ENCODE measurements around the gene RNASE13. TPM values are rescaled to one million over a fixed set of nuclear protein-coding genes. Genes with fewer than 3 reads are reported as not detected.
A peak's percentile ranks its signal among the peaks of the same experiment; 100 is the strongest.
"Not testable (repeated sequence)": the region's sequence is repeated elsewhere in the genome, so short reads cannot be mapped to it uniquely, and the experiment has no call there.

Gene RNASE13
- total RNA-seq, 4 donors from 2014 or later = 0.29 TPM; not detected in 3

DNA sequence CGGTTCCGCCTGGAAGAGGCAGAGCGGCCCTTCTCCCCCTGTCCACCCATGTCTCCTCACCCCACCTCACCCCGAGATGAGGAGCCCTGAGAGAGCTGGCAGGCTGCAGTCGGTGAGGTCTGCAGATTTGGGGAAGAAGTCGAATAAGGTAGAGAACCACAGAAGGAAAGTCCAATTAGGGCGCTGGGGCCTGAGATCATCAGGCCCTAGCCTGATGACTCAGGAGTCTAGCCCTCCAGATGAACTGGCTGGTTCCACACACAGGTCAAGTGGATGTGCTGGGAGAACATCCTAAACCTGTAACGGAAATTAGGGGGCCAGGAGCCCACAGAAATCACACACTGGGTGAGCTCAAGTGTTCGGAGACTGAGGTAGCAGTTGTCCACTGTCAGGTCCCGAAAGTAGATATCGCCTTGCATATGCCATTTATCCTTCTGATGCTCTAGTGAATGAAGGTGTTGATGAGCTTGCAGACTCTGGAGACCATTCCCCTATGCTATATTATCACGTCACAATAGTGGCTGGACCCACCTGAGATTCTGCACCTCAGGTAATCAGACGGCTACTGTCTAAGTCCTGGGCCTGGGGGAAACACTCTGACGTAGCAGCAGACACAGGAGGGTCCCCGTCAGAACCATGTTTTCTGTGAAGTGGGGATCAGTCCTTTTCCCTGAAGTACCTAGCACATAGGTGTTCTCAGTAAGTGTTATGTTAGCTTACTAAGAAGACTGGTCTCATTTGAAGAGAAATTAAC is 45.7 kb downstream of the RNASE13 start:
- peaks cover 18% of the 10 kb centered on the region for H3K36me3 ChIP-seq
- WGBS = 83% methylated on average over 15 of the region's 15 CpGs
- no peaks in the 10 kb centered on the region for H3K27me3 ChIP-seq
- H3K9me3 ChIP-seq = no peaks in the 10 kb centered on the region
- peak overlapping the region; percentile 89 for H3K27ac ChIP-seq
- DNase-seq (ENCODE audit: low spot score in 2 of 2) = no peak
- TF ChIP-seq POLR2A (IDR thresholded peaks at IDR 0.05) (no peak), EP300 (IDR thresholded peaks at IDR 0.05) (no peak), POLR2AphosphoS5 (IDR thresholded peaks at IDR 0.05) (no peak)
- TF ChIP-seq, protein P1, sequence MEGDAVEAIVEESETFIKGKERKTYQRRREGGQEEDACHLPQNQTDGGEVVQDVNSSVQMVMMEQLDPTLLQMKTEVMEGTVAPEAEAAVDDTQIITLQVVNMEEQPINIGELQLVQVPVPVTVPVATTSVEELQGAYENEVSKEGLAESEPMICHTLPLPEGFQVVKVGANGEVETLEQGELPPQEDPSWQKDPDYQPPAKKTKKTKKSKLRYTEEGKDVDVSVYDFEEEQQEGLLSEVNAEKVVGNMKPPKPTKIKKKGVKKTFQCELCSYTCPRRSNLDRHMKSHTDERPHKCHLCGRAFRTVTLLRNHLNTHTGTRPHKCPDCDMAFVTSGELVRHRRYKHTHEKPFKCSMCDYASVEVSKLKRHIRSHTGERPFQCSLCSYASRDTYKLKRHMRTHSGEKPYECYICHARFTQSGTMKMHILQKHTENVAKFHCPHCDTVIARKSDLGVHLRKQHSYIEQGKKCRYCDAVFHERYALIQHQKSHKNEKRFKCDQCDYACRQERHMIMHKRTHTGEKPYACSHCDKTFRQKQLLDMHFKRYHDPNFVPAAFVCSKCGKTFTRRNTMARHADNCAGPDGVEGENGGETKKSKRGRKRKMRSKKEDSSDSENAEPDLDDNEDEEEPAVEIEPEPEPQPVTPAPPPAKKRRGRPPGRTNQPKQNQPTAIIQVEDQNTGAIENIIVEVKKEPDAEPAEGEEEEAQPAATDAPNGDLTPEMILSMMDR (IDR thresholded peaks at IDR 0.05) = no peak
- H3K4me3 ChIP-seq = peak overlapping the region; percentile 78
- peaks cover 51% of the 10 kb centered on the region for H3K4me1 ChIP-seq

DNA sequence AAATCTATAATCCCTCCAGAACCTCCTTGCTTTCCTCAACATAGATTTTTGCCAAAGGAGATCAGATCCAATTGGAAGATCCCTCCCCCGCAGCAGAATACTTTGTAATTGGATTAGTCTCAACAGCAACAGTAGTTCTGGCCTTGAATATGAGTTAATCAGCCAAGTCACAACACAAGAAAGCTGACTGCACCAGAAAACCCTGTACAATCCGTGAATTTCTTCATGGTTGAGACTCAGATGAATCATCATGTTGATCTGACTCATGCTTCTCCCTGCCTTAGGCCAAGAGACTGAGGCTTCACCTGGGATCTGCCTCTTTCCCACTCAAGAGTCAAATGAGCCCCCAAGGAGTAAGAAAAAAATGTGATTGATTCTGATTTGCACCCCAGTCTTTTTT is 47.8 kb downstream of the RNASE13 start:
- Histone ChIP-seq H3K27me3 (no peaks in the 10 kb centered on the region), H3K36me3 (no peaks in the 10 kb centered on the region), H3K4me1 (peaks cover 46% of the 10 kb centered on the region), H3K27ac (peak overlapping the region; percentile 52), H3K9me3 (no peaks in the 10 kb centered on the region), H3K4me3 (no peak overlapping the region)
- no peak for DNase-seq (ENCODE audit: low spot score in 2 of 2)
- 18% methylated on average over 2 of the region's 2 CpGs for WGBS
- TF ChIP-seq, protein P1 (IDR thresholded peaks at IDR 0.05) = no peak
- TF ChIP-seq POLR2AphosphoS5 (IDR thresholded peaks at IDR 0.05) = no peak
- no peak for TF ChIP-seq POLR2A (IDR thresholded peaks at IDR 0.05)
- no peak for TF ChIP-seq EP300 (IDR thresholded peaks at IDR 0.05)

DNA sequence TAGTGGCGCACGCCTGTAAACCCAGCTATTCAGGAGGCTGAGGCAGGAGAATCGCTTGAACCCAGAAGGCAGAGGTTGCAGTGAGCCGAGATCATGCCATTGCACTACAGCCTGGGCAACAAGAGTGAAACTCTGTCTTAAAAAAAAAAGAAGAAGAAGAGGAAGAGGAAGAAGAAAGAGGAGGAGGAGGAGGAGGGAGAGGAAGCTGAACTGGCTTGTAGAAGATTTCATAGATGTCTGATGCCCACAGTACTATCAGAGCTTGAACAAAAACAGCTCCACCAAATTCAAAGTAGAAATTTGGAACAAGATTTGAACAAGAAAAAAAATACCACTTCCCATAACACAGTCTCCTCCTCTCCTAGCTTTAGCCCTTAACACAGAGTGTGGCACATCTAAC is 49.0 kb downstream of the RNASE13 start:
- H3K36me3 ChIP-seq; H3K27ac ChIP-seq; H3K4me3 ChIP-seq; H3K27me3 ChIP-seq; H3K9me3 ChIP-seq; DNase-seq (ENCODE audit: low spot score in 2 of 2): not testable (repeated sequence)
- H3K4me1 ChIP-seq = peaks cover 35% of the 10 kb centered on the region
- WGBS = 92% methylated on average over 4 of the region's 4 CpGs

Other genes with a start within 250 kb of the RNASE13 start
- 10 to 100 TPM; 39.7 to 97.1 (median 64.0) TPM for gene RNASE1, start 232.0 kb downstream of the RNASE13 start, total RNA-seq
- not detected for gene RNASE3, start 143.4 kb downstream of the RNASE13 start, total RNA-seq
- gene RNASE2, start 79.3 kb downstream of the RNASE13 start, total RNA-seq = 1 to 10 TPM in 1 of 4 donors, not detected in 3; 1.6 TPM
- gene METTL17, start 44.8 kb downstream of the RNASE13 start, total RNA-seq = 100 to 1,000 TPM in 2 of 4 donors, 10 to 100 TPM in 2; 64.9 to 332 (median 96.3) TPM
- 10 to 100 TPM in 3 of 4 donors, 1 to 10 TPM in 1; 5.1 to 46.7 (median 33.7) TPM for gene SLC39A2, start 35.5 kb downstream of the RNASE13 start, total RNA-seq
- gene NDRG2, start 9.7 kb downstream of the RNASE13 start, total RNA-seq = 100 to 1,000 TPM; 269 to 433 (median 295) TPM
- gene TPPP2, start 4.6 kb downstream of the RNASE13 start, total RNA-seq = not detected
- 10 to 100 TPM; 10.3 to 46.9 (median 35.4) TPM for gene RNASE7, start 7.6 kb upstream of the RNASE13 start, total RNA-seq
- not detected for gene RNASE8, start 23.0 kb upstream of the RNASE13 start, total RNA-seq
- 10 to 100 TPM; 14.4 to 22.8 (median 17.6) TPM for gene ARHGEF40, start 35.5 kb upstream of the RNASE13 start, total RNA-seq
- 10 to 100 TPM; 44.2 to 70.0 (median 56.7) TPM for gene ZNF219, start 63.8 kb upstream of the RNASE13 start, total RNA-seq
- gene TMEM253, start 66.3 kb upstream of the RNASE13 start, total RNA-seq = 1 to 10 TPM in 1 of 4 donors, under 1 TPM in 2, not detected in 1; 0.53 to 2.0 (median 0.83) TPM
- not detected for gene OR5AU1, start 121.3 kb upstream of the RNASE13 start, total RNA-seq
- 100 to 1,000 TPM; 355 to 512 (median 409) TPM for gene HNRNPC, start 234.6 kb upstream of the RNASE13 start, total RNA-seq
- not detected for gene RPGRIP1, start 245.3 kb upstream of the RNASE13 start, total RNA-seq

All from suprapubic skin (tissue), 4 donors.